Choroid plexus epithelial cell (primary cell): ENCODE results near the gene RASGRP4.

Experiments used
- DNase-seq: peaks from one replicate; pipeline ENCODE4 v3.0.0-alpha.2; 2010; ENCODE audit warnings: low read depth
- H3K4me3 ChIP-seq: 2 replicates; pipeline ENCODE4 v1.5.1; 2011; ENCODE audit warnings: low read depth, mild to moderate bottlenecking, control low read depth, low read length, moderate library complexity
- CTCF ChIP-seq: conservative IDR thresholded peaks from 2 replicates; pipeline ENCODE4 v1.5.1; 2011; ENCODE audit warnings: low read depth, mild to moderate bottlenecking, control low read depth, inconsistent platforms, low read length, moderate library complexity

Gene RASGRP4

GRCh38 chr19:38405276-38405675 is 20.7 kb downstream of the RASGRP4 start:
- no peak for TF ChIP-seq CTCF
- no peak overlapping the region for H3K4me3 ChIP-seq

GRCh38 chr19:38404858-38405257 is 21.2 kb downstream of the RASGRP4 start:
- no peak for TF ChIP-seq CTCF
- DNase-seq: no peak
- H3K4me3 ChIP-seq: no peak overlapping the region

More at GRCh38 chr19:38405276-38405675, 20.7 kb downstream of the RASGRP4 start:
- no peak for DNase-seq

GRCh38 chr19:38402967-38403674 is 22.9 kb downstream of the RASGRP4 start, which contains the start of gene FAM98C:
FAM98C (plus strand) TSS chr19:38403093; CDS start chr19:38403154, 61 bp downstream.
- DNase-seq: peak; percentile 97
- TF ChIP-seq CTCF: peak; percentile 71

GRCh38 chr19:38402623-38402966 is 23.4 kb downstream of the RASGRP4 start:
- DNase-seq: no peak
- no peak for TF ChIP-seq CTCF
- H3K4me3 ChIP-seq: peak overlapping the region; percentile 52

More at GRCh38 chr19:38402967-38403674, 22.9 kb downstream of the RASGRP4 start, which contains the start of gene FAM98C:
- H3K4me3 ChIP-seq: peak within 1 kb of the TSS; percentile 90

GRCh38 chr19:38401148-38401547 is 24.9 kb downstream of the RASGRP4 start:
- no peak overlapping the region for H3K4me3 ChIP-seq
- no peak for TF ChIP-seq CTCF
- peak; percentile 34 for DNase-seq

- no peak overlapping the region for H3K4me3 ChIP-seq
- no peak for TF ChIP-seq CTCF
- DNase-seq: no peak
Measured at GRCh38 chr19:38400361-38400760, 25.7 kb downstream of the RASGRP4 start.

GRCh38 chr19:38399537-38399936 is 26.5 kb downstream of the RASGRP4 start:
- TF ChIP-seq CTCF: no peak
- no peak for DNase-seq

More at GRCh38 chr19:38399537-38399936, 26.5 kb downstream of the RASGRP4 start:
- H3K4me3 ChIP-seq: no peak overlapping the region
